Measurements from ENCODE around the gene FOXP1.

Gene FOXP1

GRCh38 chr3:71601811-71602210, 18.3 kb upstream of the FOXP1 start:
- TF ChIP-seq SIN3A (IDR thresholded peaks at IDR 0.05; ENCODE audit: borderline replicate concordance, insufficient read depth, low read length) (no peak), FOXP2 (optimal IDR thresholded peaks at IDR 0.05; ENCODE audit: borderline replicate concordance, extremely low read depth, extremely low read length, insufficient read depth) (no peak), TAF1 (IDR thresholded peaks at IDR 0.05; ENCODE audit: borderline replicate concordance, insufficient read depth, low read length) (no peak), POLR2AphosphoS5 (IDR thresholded peaks at IDR 0.05; ENCODE audit: low read depth, low read length) (no peak), REST (IDR thresholded peaks at IDR 0.05; ENCODE audit: insufficient read depth in 1 of 2, low read depth in 2 of 2, low read length in 2 of 2) (no peak)

- TF ChIP-seq FOXP2 (optimal IDR thresholded peaks at IDR 0.05; ENCODE audit: borderline replicate concordance, extremely low read depth, extremely low read length, insufficient read depth) (no peak), SIN3A (IDR thresholded peaks at IDR 0.05; ENCODE audit: borderline replicate concordance, insufficient read depth, low read length) (no peak), POLR2AphosphoS5 (IDR thresholded peaks at IDR 0.05; ENCODE audit: low read depth, low read length) (no peak), TAF1 (IDR thresholded peaks at IDR 0.05; ENCODE audit: borderline replicate concordance, insufficient read depth, low read length) (no peak), REST (IDR thresholded peaks at IDR 0.05; ENCODE audit: insufficient read depth in 1 of 2, low read depth in 2 of 2, low read length in 2 of 2) (no peak)
Observed at GRCh38 chr3:71600646-71601288, 17.2 kb upstream of the FOXP1 start.

- TF ChIP-seq FOXP2 (optimal IDR thresholded peaks at IDR 0.05; ENCODE audit: borderline replicate concordance, extremely low read depth, extremely low read length, insufficient read depth) (no peak), REST (IDR thresholded peaks at IDR 0.05; ENCODE audit: insufficient read depth in 1 of 2, low read depth in 2 of 2, low read length in 2 of 2) (no peak), SIN3A (IDR thresholded peaks at IDR 0.05; ENCODE audit: borderline replicate concordance, insufficient read depth, low read length) (no peak), TAF1 (IDR thresholded peaks at IDR 0.05; ENCODE audit: borderline replicate concordance, insufficient read depth, low read length) (no peak), POLR2AphosphoS5 (IDR thresholded peaks at IDR 0.05; ENCODE audit: low read depth, low read length) (no peak)
Observed at GRCh38 chr3:71599416-71599815, 15.9 kb upstream of the FOXP1 start.

GRCh38 chr3:71598292-71598691, 14.8 kb upstream of the FOXP1 start:
- no peak for TF ChIP-seq POLR2AphosphoS5 (IDR thresholded peaks at IDR 0.05; ENCODE audit: low read depth, low read length)
- TF ChIP-seq FOXP2 (optimal IDR thresholded peaks at IDR 0.05; ENCODE audit: borderline replicate concordance, extremely low read depth, extremely low read length, insufficient read depth) = no peak
- TF ChIP-seq SIN3A (IDR thresholded peaks at IDR 0.05; ENCODE audit: borderline replicate concordance, insufficient read depth, low read length) = no peak

- TF ChIP-seq REST (IDR thresholded peaks at IDR 0.05; ENCODE audit: insufficient read depth in 1 of 2, low read depth in 2 of 2, low read length in 2 of 2) (no peak), SIN3A (IDR thresholded peaks at IDR 0.05; ENCODE audit: borderline replicate concordance, insufficient read depth, low read length) (no peak), POLR2AphosphoS5 (IDR thresholded peaks at IDR 0.05; ENCODE audit: low read depth, low read length) (no peak), FOXP2 (optimal IDR thresholded peaks at IDR 0.05; ENCODE audit: borderline replicate concordance, extremely low read depth, extremely low read length, insufficient read depth) (no peak), TAF1 (IDR thresholded peaks at IDR 0.05; ENCODE audit: borderline replicate concordance, insufficient read depth, low read length) (no peak)
Observed at GRCh38 chr3:71597286-71597685, 13.8 kb upstream of the FOXP1 start.
